GM12878 (cell line): Measurements from ENCODE around the gene LRRK1. TPM values are rescaled to one million over a fixed set of nuclear protein-coding genes. Genes with fewer than 3 reads are reported as not detected.

Experiments used
- ATAC-seq: fragments of 200-7000 bp; cut with Tn5 transposase; 3 replicates; pipeline ENCODE4 v1.9.1; 2020; ENCODE audit warnings: mild to moderate bottlenecking, moderate library complexity
- BruUV-seq: library from RNA; stranded (reverse); fragments of 400-500 nt; replicated peaks from 2 replicates; lab custom pipeline; 2021; lab: Mats Ljungman, UMichigan
- CTCF ChIA-PET: fragments of 300-600 bp; sonication (Branson Sonifier 250); formaldehyde crosslinking; extraction: SDS; loops from one replicate; lab custom pipeline; 2021; ENCODE audit warnings: inconsistent platforms; lab: Yijun Ruan, JAX
- POLR2A ChIA-PET: fragments of 350-600 bp; formaldehyde crosslinking; extraction: SDS; loops from one replicate; lab custom pipeline; 2021; ENCODE audit warnings: inconsistent platforms; lab: Charles Lee
- RAD21 ChIA-PET: fragments of 300-600 bp; sonication (Branson Sonifier 250); formaldehyde crosslinking; loops from one replicate; lab custom pipeline; 2023; ENCODE audit warnings: antibody characterized with exemption; ENCODE audit not compliant: unreplicated experiment; lab: Charles Lee
- SMC1A ChIA-PET: fragments of 300-600 bp; sonication (Branson Sonifier 250); formaldehyde crosslinking; loops from one replicate; lab custom pipeline; 2023; ENCODE audit not compliant: unreplicated experiment, uncharacterized antibody; lab: Charles Lee
- DNase-seq: peaks from one replicate; pipeline ENCODE4 v3.0.0-alpha.2; 2011; ENCODE audit warnings: low read depth, low spot score
- FAIRE-seq: peaks from 3 replicates; lab custom pipeline; 2011; peaks lifted over from hg19 to GRCh38; lab: Jason Lieb, UNC
- H2AFZ ChIP-seq: 2 replicates; pipeline ENCODE4 v1.6.0; 2011; ENCODE audit warnings: low read depth, low read length, control low read depth; ENCODE audit not compliant: control insufficient read depth
- H3K27ac ChIP-seq: 2 replicates; pipeline ENCODE4 v1.5.1; 2011; ENCODE audit warnings: control low read depth; ENCODE audit not compliant: control insufficient read depth, insufficient read depth
- H3K27me3 ChIP-seq, 2 experiments: replicated peaks in 1 of 2; 2 replicates each; pipeline versions ENCODE4 v1.6.0 to v1.6.1; 2011; ENCODE audit warnings: low read length in 1 of 2; ENCODE audit not compliant: control insufficient read depth in 2 of 2, insufficient read depth in 2 of 2
- H3K36me3 ChIP-seq, 2 experiments: 2 replicates each; pipeline ENCODE4 v1.5.1; 2011; ENCODE audit warnings: low read length in 1 of 2; ENCODE audit not compliant: control insufficient read depth in 2 of 2, insufficient read depth in 2 of 2
- H3K4me1 ChIP-seq: 2 replicates; pipeline ENCODE4 v1.6.1; 2011; ENCODE audit warnings: mild to moderate bottlenecking, low read length, moderate library complexity, mixed read lengths; ENCODE audit not compliant: control insufficient read depth, insufficient read depth
- H3K4me2 ChIP-seq: 2 replicates; pipeline ENCODE4 v1.6.0; 2011; ENCODE audit warnings: control low read depth; ENCODE audit not compliant: control insufficient read depth, insufficient read depth
- H3K4me3 ChIP-seq: fragments of 200-600 bp; sonication (generic); 2 replicates; pipeline ENCODE4 v1.5.1; 2016
- H3K79me2 ChIP-seq: 2 replicates; pipeline ENCODE4 v1.6.0; 2011; ENCODE audit warnings: low read length; ENCODE audit not compliant: control insufficient read depth, insufficient read depth
- H3K9ac ChIP-seq: 2 replicates; pipeline ENCODE4 v1.8.0; 2011; ENCODE audit warnings: low read length, control low read depth, mixed read lengths; ENCODE audit not compliant: control insufficient read depth, insufficient read depth
- H3K9me3 ChIP-seq: replicated peaks from 3 replicates; pipeline ENCODE4 v1.5.1; 2011; ENCODE audit warnings: mild to moderate bottlenecking, low read length; ENCODE audit not compliant: control insufficient read depth, insufficient read depth
- H4K20me1 ChIP-seq: 2 replicates; pipeline ENCODE4 v1.6.0; 2011; ENCODE audit not compliant: control insufficient read depth, insufficient read depth
- MEF2B ChIP-seq: fragments of 450-650 bp; IDR thresholded peaks from 2 replicates; pipeline ENCODE4 v1.6.1; 2018; ENCODE audit warnings: mild to moderate bottlenecking, moderate library complexity; ENCODE audit not compliant: partially characterized antibody, poor library complexity, severe bottlenecking
- POU2F2 ChIP-seq: IDR thresholded peaks from 3 replicates; pipeline ENCODE4 v1.6.1; 2011; ENCODE audit warnings: low read depth, mild to moderate bottlenecking, low read length, borderline replicate concordance
- whole genome bisulfite sequencing: methylation state at CpG from one replicate; pipeline ENCODE4 v1.1.6; 2016; ENCODE audit warnings: low lambda C conversion rate; ENCODE audit not compliant: insufficient replicate concordance, insufficient coverage; ENCODE audit errors: missing lambda C conversion rate; 5-methylcytosine and 5-hydroxymethylcytosine counted together
- in situ Hi-C: fragments of 300-500 bp; cut with MboI; formaldehyde crosslinking; loops from 9 replicates; pipeline ENCODE4 v1.14.3; 2018; ENCODE audit warnings: mixed read lengths
- intact Hi-C: fragments of 100-400 bp; cut with micrococcal nuclease; formaldehyde crosslinking; loops from one replicate; pipeline ENCODE4 v1.14.2; 2022; ENCODE audit not compliant: unreplicated experiment
- polyA plus RNA-seq, 11 experiments: library from polyadenylated mRNA; depleted of rRNA in 4 of 11; unstranded in 6 of 11; stranded (reverse) in 5 of 11; fragments of >200 nt; fragmentation: Nextera tagmentation in 4 of 11; fragmentation: Illumina TruSeq in 1 of 11; extraction: Ambion mirVana in 4 of 11; extraction: Trizol in 1 of 11; gene quantifications; 1 replicate in 1 of 11; 2 replicates in 10 of 11; pipeline versions ENCODE4 v1.2.1 to v1.2.3, GENCODE V29; 2011 to 2016; ENCODE audit warnings: inconsistent platforms in 2 of 11, missing spikeins in 2 of 11, low read depth in 1 of 11
- total RNA-seq, 4 experiments: library from RNA; depleted of rRNA in 3 of 4; stranded (reverse); fragments of >200 nt in 3 of 4; fragmentation: Illumina TruSeq in 1 of 4; extraction: Trizol in 1 of 4; gene quantifications; 2 replicates each; pipeline versions ENCODE4 v1.2.1 to v1.2.3, GENCODE V29; 2013 to 2021
- TF ChIP-seq, protein P1 (sequence below): fragments of 450-650 bp; IDR thresholded peaks from 2 replicates; pipeline ENCODE4 v1.6.1; 2017; ENCODE audit warnings: mild to moderate bottlenecking, low read depth, inconsistent platforms; ENCODE audit not compliant: poor library complexity, severe bottlenecking
- TF ChIP-seq, protein P2 (sequence below): fragments of 450-650 bp; IDR thresholded peaks from 2 replicates; pipeline ENCODE4 v1.6.1; 2016; ENCODE audit warnings: mild to moderate bottlenecking

The LRRK1 gene
- total and polyA plus RNA-seq, 10 of the 15 experiments (the other 5 are each of a cell fraction or from before 2014, with no cell fraction given): 2.2 to 58.3 (median 17.9) TPM

DNA sequence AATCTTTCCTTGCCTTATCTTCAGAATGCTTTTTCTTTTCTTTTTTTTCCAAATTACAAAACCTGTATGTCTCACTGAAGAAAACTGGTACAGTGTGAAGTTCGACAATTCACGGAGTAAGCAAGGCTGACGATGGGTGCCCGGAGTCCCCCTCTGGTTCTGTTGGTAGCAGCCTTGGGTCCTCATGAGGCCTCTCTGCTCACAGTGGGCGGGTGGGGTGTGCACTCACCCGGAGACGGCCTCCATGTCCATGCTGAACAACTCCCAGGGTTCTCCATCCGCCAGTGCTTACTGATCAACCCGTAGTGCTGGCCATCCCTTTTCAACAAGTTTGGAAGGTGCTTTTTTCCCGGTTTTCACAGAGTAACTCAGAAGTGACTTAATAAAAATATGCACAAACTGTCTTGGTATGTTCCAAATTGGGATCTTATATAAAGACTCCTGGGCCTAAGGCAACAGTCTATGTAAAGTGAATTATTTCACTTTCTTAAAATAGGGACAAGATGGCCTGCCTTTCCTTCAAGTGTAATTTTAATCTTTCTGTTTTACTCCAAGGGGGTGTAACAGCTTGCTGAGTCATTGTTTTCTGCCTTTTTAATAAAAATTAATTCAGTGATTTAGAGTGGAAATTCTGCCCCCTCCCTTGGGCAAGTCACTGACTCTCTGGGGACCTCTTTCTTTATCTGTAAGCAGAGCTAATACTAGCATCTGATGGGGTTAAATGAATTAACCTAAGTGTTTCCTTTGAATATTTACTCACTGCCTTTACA is 23.7 kb downstream of the LRRK1 start:
- no peaks in the 10 kb centered on the region for H3K9me3 ChIP-seq
- peaks cover 37% of the 10 kb centered on the region for H3K79me2 ChIP-seq
- peak overlapping the region; percentile 4; the same call in 1 of the 2 replicates for H3K4me2 ChIP-seq
- intact Hi-C loops: no loop called here
- no peak overlapping the region for H2AFZ ChIP-seq
- SMC1A ChIA-PET: interaction anchor here (0.6 to 5.8 kb wide), 17 partner anchors 9 to 321 kb away, joined by 3 to 122 read pairs (median 7); partner anchors contain the start of gene LRRK1
- H3K9ac ChIP-seq: no peak overlapping the region
- RAD21 ChIA-PET: interaction anchor here (1.7 to 5.7 kb wide), 9 partner anchors 8 to 65 kb away, joined by 5 to 152 read pairs (median 18); partner anchors contain the start of gene LRRK1
- ATAC-seq: no peak
- H3K36me3 ChIP-seq: peaks cover 0 to 6% of the 10 kb centered on the region in 2 experiments; a peak in 1 of 4 replicates
- H3K4me3 ChIP-seq: 0 out of 2 replicates have a peak overlapping the region, but pooled peaks have one; percentile 2
- no peaks in the 10 kb centered on the region for H4K20me1 ChIP-seq
- POLR2A ChIA-PET: interaction anchor here (0.6 to 6.0 kb wide), 9 partner anchors 10 to 62 kb away, joined by 3 to 97 read pairs (median 7); partner anchors contain the start of gene LRRK1
- in situ Hi-C loops: loop anchor here (25.0 kb wide), 1 partner anchor 1431 kb away; no protein-coding TSS in a partner anchor
- TF ChIP-seq, protein P1, sequence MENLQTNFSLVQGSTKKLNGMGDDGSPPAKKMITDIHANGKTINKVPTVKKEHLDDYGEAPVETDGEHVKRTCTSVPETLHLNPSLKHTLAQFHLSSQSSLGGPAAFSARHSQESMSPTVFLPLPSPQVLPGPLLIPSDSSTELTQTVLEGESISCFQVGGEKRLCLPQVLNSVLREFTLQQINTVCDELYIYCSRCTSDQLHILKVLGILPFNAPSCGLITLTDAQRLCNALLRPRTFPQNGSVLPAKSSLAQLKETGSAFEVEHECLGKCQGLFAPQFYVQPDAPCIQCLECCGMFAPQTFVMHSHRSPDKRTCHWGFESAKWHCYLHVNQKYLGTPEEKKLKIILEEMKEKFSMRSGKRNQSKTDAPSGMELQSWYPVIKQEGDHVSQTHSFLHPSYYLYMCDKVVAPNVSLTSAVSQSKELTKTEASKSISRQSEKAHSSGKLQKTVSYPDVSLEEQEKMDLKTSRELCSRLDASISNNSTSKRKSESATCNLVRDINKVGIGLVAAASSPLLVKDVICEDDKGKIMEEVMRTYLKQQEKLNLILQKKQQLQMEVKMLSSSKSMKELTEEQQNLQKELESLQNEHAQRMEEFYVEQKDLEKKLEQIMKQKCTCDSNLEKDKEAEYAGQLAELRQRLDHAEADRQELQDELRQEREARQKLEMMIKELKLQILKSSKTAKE: no peak
- TF ChIP-seq POU2F2 (no peak), MEF2B (peak; percentile 84)
- TF ChIP-seq, protein P2, sequence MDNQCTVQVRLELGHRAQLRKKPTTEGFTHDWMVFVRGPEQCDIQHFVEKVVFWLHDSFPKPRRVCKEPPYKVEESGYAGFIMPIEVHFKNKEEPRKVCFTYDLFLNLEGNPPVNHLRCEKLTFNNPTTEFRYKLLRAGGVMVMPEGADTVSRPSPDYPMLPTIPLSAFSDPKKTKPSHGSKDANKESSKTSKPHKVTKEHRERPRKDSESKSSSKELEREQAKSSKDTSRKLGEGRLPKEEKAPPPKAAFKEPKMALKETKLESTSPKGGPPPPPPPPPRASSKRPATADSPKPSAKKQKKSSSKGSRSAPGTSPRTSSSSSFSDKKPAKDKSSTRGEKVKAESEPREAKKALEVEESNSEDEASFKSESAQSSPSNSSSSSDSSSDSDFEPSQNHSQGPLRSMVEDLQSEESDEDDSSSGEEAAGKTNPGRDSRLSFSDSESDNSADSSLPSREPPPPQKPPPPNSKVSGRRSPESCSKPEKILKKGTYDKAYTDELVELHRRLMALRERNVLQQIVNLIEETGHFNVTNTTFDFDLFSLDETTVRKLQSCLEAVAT: peak; percentile 95
- TF ChIP-seq, all 136 proteins: peak for 2
- BruUV-seq: no TSS peak
- Histone ChIP-seq H3K4me1 (peaks cover 39% of the 10 kb centered on the region), H3K27me3 (no peaks in the 10 kb centered on the region), H3K27ac (peak overlapping the region; percentile 85)
- WGBS: 14% methylated on average over 10 of the region's 10 CpGs
- CTCF ChIA-PET: interaction anchor here (0.8 to 7.1 kb wide), 15 partner anchors 9 to 316 kb away, joined by 3 to 129 read pairs (median 5); partner anchors contain the start of gene LRRK1
- DNase-seq (no peak), FAIRE-seq (no peak)
